HG03196 (cell line): ENCODE data around the gene C2CD3.
A peak's percentile ranks its signal among the peaks of the same experiment; 100 is the strongest.

ENCODE experiments used
- ATAC-seq: cut with Tn5 transposase; IDR thresholded peaks from one replicate; pipeline ENCODE4 v1.9.1; 2021; ENCODE audit not compliant: unreplicated experiment

The C2CD3 gene

GRCh38 chr11:73983741-73984538 lies 186.9 kb downstream of the C2CD3 start:
- ATAC-seq: no peak

- peak; percentile 67 for ATAC-seq
Observed at GRCh38 chr11:73982990-73983740, 187.6 kb downstream of the C2CD3 start.

- peak; percentile 49 for ATAC-seq
Observed at GRCh38 chr11:73982595-73982989, 188.2 kb downstream of the C2CD3 start, which contains the start of gene UCP2. TSS of gene UCP2 (minus strand) at chr11:73982843. CDS start at chr11:73978378, 4,465 bp downstream.

GRCh38 chr11:73981051-73981805 lies 189.6 kb downstream of the C2CD3 start:
- no peak for ATAC-seq

GRCh38 chr11:73980001-73980961 lies 190.5 kb downstream of the C2CD3 start:
- peak; percentile 32 for ATAC-seq

- no peak for ATAC-seq
Observed at GRCh38 chr11:73978576-73979086, 192.2 kb downstream of the C2CD3 start.

- no peak for ATAC-seq
Observed at GRCh38 chr11:73977856-73978519, 192.8 kb downstream of the C2CD3 start.

- ATAC-seq: no peak
Observed at GRCh38 chr11:73976451-73977151, 194.2 kb downstream of the C2CD3 start.

GRCh38 chr11:73975479-73975757 lies 195.4 kb downstream of the C2CD3 start:
- ATAC-seq: no peak

- ATAC-seq: no peak
Observed at GRCh38 chr11:73974604-73975478, 196.0 kb downstream of the C2CD3 start.

GRCh38 chr11:73972620-73973449 lies 198.0 kb downstream of the C2CD3 start:
- no peak for ATAC-seq

GRCh38 chr11:73972187-73972586 lies 198.6 kb downstream of the C2CD3 start:
- no peak for ATAC-seq

- no peak for ATAC-seq
Observed at GRCh38 chr11:73971175-73971719, 199.6 kb downstream of the C2CD3 start.

GRCh38 chr11:73969991-73970800 lies 200.6 kb downstream of the C2CD3 start:
- no peak for ATAC-seq

GRCh38 chr11:73969091-73969490 lies 201.7 kb downstream of the C2CD3 start:
- no peak for ATAC-seq

GRCh38 chr11:73968356-73968966 lies 202.3 kb downstream of the C2CD3 start:
- no peak for ATAC-seq
